GM21619 (cell line): ENCODE results near the gene HSD17B3.
A peak's percentile ranks its signal among the peaks of the same experiment; 100 is the strongest.
"Not testable (repeated sequence)": the region's sequence is repeated elsewhere in the genome, so short reads cannot be mapped to it uniquely, and the experiment has no call there.

ENCODE experiments used
- ATAC-seq: cut with Tn5 transposase; IDR thresholded peaks from one replicate; pipeline ENCODE4 v1.9.1; 2021; ENCODE audit not compliant: unreplicated experiment

The HSD17B3 gene

DNA sequence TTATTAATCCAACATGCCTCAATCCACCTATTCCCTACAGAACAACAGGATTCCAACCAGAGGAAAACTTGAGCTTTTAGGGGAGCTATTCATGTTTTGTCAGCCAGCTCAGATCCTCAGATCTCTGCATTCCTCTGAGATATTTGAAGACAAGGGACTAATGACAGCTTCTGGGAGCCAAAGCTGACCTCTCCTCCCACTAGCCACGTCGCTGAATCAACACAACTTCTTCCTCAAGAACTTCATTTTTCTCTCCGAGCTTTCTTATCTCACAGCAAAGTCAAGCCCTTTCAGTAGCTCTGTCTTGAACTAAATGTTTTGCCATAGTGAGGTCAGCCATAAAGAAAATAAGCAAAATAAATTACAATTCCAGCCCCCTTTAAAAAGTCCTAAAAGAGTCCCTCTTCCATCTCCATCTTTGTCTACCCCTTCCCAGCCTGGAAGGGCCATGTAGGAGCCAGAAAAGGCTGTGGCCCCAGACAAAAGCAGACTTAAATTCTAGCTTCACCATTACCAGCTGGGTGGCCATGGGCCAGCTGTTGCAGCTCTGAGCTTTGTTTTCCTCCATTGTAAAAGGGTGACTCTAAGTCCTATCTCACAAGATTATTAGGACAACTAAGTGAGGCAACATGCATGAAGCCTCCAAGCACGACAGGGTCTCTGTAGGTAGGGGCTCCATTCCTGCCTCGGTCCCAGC is 65.0 kb downstream of the HSD17B3 start:
- no peak for ATAC-seq

DNA sequence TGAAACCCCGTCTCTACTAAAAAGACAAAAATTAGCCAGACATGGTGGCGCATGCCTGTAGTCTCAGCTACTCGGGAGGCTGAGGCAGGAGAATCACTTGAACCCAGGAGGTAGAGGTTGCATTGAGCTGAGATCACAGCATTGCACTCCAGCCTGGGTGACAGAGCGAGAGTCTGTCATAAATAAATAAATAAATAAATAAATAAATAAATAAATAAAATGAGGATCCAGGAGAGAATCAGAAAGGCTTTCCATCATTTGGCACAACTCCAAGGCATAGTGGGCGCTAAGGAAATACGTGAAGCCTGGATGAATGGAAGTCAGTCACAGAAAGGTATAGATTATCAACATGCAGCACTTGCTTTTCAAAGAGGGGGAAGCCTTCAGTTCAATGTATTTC is 65.6 kb downstream of the HSD17B3 start:
- not testable (repeated sequence) for ATAC-seq

DNA sequence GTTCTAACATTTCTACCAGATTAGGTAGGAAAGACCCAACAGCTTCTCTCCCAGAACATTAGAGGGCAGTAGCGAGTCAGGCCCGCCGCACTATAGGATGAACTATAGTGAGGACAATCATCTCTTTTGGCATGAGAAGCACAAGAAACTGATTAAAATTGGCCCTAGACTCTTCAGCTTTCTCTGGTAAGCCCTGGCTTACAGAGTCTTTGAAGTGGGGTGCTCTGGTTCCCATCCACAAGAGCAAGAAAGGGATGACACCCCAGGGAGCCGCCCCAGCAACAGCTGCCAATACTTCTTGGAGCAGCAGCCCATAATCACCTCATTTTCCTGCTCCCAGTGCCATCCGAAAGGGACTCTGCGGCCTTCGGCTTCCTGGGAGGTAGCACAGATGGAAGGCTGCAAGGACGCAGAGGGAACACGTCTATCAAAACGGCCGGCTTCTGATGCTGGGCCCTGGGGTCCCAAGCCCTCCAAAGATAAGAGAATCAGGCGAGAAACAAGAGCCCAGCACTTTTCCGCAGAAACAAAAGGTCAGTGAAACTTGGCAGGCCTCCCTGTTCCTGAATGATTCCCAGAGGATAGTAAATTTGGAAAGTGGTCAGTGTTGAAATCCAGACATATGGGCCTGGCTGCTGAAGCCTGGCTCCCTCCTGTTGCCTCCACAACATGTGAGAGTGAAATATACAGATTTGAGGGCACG is 69.3 kb downstream of the HSD17B3 start:
- ATAC-seq, result no peak

DNA sequence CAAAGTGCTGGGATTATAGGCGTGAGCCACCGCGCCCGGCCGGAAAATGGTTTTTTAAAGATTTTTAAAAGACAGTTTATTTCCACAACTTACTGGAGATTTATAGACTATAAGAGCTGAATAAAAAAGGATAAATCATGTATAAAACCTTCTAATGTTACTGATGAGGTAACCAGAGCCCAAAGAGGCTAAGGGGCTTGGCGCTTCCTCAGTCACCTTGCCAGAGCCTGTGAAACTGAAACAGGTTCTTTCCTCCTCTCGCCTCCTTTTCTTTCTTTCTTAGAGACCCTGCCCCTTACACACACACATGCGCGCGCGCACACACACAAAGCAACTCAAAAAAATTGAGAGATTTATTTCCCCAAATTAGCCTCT is 69.8 kb downstream of the HSD17B3 start:
- no peak for ATAC-seq

DNA sequence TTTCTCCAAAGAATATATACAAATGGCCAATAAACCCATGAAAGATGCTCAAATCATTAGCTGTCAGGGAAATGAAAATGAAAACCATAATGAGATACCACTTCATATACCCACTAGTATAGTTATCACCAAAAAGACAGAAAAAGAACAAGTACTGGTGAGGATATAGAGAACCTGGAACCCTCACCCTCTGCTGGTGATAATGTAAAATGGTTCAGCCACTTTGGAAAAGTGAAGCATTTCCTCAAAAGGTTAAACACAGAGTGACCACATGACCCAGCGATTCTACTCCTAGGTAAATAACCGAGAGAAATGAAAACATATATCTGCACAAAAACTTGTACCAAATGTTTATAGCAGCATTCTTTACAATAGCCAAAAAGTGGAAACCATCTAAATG is 72.0 kb downstream of the HSD17B3 start:
- no peak for ATAC-seq

DNA sequence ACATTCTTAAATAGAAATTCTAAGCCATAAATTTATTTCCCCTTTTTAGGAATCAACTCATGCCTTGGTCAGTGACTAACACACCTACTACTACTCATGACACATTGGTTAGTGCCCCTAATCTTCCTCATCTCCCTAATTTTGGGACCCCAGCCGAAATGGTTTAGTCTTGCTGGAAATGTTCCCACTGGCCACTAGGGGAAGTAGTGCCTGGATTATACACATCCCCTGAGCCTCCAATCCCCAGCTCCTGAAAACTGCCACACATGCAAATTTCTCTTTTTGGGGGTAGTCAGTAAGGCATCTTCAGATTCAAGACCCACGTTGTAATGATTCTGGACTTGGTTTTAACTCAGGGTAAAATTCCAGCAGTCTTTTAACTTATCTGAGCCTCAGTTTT is 79.8 kb downstream of the HSD17B3 start:
- ATAC-seq, result no peak

DNA sequence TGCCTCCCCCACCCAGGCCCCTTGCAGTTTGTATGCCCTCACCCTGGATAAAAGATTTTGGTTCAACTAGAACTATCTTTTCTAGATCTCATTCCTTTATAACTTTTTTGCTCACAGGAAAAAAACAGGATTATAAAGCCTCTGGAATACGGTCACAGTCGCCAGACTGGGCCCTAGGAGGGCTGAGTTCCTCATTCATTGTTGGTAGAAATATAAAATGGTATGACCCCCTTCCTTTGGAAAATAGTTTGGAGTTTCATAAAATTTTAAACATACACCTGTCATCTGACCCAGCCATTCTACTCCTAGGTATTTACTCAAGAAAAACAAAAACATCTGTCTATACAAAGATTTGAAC is 82.1 kb downstream of the HSD17B3 start:
- ATAC-seq, result no peak

DNA sequence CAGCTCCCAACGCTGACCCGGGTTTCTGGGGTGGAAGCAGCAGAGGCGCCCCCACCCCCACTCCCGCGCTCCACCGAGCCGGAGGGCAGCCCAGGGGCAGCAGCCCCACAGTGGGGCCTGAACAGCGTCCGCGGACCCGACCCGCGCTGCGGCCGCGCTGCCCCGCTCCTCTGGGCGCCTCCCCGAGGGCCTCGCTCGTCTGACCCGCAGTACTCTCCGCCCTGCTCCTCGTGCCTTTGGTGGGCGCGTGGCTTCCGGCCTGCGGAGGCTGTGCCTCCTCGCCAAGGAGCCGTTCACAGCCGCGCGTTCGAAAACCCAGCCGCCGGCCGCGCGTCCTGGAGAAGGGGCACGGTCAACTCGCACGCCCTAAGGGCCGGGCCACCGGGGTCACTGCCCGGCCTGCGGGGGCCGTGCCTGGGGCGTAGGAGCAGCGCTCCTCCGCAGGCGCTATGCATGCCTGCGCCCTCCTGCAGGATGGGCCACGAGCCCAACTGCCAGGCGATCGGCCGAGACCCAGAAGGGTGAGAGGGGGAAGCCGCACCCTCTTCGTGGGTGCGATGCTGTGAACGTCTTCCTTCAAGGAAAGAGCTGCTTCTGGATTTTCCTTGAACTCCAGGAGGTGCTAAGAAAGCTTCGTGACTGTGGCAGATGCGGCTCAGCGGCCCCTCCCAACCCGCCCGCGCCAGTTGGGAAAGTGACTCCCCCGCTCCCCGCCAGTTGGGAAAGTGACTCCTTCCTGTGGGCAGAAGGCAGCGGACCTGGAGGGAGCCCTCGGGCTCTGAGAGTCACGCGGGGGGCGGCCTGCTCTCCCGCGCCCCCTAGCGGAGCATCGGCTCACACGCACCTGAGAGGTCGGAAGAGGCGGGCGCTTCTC is 82.7 kb downstream of the HSD17B3 start:
- no peak for ATAC-seq

DNA sequence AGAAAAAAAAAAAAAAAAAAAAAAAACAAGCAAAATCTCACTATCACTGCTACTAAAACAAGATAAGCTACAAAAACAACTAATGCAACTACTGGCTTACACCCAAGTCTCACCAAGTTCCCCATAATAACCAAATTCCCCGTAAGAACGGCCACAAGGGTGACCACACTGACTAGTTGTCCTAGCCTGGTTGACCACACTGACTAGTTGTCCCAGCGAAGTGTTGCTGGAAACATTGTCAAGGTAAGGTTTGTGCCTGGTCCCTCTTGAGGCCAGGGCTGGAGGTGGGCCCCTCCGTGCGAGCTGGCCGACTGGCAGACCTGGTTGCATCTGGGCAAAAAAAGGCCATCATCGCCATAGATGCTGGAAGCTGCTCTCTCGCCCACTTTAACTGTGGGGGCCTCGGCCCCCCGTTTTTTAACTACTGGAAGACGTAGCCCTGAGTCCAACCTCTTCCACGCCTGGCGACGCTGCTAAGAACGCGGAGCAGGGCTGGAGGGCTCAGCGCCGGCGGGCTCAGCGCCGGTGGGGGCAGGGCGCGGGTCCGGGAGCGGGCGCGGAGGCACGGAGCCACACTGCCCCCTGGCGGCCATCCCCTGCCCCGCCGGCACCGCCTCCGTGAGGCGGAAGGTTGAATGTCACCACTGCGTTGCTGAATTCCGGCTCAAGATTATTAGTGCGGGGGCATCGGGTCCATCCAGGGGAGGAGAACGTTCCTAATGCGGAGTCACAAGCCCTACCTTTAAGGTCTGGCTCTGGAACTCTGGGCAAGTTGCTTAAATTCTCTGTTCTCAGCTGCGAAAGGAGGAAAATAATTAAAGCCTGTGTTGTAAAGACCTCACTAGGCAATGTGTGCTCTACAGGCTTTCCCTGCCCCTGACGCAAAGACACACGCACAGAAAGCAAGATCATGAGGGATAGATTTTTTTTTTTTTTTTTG is 84.0 kb downstream of the HSD17B3 start:
- peak; percentile 88 for ATAC-seq

DNA sequence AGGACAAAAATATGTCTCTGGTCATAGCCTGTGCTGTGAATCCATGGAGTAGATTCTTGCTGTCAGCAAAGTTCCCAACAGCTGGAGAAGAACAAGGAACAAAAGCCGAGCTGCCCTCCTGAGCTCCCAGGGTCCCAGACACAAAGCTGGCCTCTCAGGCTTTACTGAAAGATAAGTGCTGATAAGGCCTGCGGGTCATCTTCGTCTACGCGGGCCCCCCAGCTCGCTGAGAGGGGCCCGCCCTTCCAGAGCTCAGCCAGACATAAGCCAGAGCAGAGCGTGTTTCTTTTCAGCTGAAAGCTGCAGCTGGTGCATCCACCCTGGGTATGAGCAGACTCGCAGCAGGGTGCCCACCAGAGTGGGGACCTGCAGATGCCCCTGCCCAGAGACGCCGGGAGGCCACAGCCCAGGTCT is 84.7 kb downstream of the HSD17B3 start:
- no peak for ATAC-seq

DNA sequence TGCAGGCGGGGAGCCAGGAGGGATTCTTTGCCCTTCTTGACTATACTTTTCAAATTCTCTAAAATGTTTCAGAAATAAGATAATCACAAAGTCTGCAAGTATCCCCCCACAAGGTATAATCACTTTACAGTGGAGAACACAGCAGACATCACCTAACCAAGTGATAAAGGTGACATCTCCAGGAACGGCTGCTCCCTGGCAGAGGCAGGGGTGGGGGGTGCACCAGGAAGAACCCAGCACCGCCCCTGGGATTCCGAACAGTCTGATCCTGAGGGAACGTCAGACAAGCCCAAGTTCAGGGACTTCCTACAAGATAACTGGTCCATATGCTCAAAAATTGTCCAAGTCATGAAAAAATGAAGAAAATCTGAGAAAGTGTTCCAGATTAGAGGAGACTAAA is 85.4 kb downstream of the HSD17B3 start:
- no peak for ATAC-seq

DNA sequence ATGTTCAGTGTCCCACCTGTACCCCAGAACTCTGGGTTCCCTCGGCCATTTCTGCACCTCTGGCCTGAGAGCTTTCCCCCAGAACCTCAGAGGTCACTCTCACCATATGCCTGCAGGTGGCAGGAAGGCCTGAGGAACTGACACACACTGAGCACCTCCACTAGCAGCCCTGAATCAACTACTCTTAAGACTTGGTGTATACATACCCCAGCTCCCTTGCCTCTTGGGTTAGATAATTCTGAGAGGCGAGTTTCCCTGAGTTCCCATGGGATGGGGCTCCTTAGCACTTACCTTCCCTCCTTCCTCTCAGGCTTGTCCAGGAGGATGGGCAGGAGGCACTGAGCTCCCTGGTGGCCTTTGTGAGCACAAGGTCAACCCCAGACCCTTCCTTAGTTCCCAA is 86.1 kb downstream of the HSD17B3 start:
- ATAC-seq, result no peak

DNA sequence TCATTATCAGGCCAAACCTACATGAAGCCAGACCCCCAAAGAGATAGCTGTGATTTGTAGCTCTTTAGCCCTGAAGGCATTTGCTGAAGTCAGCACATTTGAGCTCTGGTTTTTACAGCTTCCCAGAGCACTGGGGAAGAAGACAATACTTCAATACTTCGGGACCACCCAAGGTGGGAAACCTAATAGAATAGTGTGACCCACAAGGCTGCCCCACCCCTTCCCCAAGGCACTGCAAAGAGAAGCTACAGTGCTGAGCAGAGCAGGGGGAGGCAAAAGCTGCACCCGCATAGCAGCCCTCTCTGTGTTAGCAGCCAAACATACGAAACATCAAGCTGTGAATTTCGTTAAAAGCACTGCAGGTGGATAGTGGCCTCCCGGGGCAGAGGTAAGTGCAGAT is 87.3 kb downstream of the HSD17B3 start:
- ATAC-seq, result no peak

DNA sequence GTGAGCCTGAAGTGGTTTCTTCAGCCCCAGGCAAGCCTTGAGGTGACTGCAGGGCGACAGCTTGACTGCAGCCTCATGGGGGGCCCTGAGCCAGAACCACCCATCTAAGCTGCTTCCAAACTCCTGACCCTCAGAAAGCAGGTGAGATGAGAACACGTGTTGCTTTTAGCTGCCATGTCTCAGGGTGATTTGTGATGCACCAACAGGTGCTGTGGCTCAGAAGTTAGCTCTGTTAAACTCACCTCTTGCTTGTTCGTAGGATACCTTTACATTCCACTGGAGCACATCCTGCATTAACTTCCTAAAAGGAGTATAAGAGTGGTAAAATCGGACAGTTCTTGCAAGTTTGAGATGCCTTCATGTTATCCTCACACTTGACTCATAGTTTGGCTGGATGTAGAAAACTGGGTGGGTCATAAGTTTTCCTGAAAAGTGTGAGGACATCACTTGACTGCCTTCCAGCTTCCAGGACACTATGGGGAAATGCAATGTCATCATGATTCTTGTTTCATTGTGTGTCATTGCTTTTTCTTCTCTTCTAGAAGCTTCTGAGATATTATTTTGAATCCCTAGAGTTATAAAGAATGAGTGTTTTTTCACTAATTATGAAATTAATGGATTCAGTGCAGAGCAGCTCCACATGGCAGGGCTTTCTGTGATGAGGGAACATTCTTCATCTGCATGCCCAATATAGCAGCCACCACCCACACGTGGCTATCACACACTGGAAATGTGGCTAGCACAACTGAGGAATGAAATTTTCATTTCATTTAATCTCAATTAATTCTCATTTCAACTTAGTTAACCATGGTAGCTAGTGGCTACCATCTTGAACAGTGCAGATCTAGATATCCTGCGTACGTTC is 92.3 kb downstream of the HSD17B3 start:
- no peak for ATAC-seq

DNA sequence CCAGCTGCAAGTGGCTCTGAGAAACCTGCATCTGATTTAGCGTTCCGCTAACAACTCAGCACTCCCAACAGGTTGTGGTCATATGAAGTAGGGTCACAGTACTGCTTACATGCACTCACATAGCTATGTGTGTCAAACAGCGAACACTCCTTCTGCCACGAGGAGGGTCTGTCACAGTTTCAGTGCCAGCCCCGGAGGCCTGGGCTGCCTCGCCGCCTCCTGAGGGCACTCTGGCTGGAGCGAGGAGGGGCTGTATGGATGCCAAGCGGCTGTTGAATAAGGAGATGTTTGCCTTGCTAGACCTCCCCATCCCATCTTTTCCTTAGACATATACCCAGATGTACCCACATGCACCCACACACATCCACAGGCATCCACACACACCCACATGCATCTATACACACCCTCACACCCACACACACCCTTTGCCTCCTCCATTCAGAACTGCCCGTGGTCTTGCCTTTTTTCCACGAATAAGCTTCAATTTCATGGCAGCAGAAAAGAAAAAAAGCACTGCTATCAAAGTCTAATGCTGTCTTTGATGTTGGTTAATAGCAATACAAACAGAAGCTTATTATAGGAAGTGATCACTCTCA is 95.7 kb downstream of the HSD17B3 start:
- ATAC-seq, result no peak

DNA sequence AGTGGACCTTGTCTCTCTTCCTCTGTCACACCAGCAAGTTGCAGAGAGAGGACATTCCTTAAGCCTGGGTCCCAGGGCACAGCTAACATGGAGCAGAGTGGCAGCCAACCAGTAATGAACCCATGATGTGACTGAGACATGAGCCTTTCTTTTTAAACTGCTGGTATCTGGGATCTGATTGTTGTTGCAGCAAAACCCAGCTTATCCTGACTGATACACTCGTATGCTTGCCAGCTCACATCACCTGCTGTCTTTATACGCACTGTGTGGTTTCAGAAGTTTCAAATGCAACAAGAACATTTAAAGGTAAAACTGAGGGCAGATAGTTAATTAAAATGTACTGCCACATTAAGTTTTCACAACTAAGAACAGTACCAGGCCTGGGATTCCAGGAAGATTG is 97.1 kb downstream of the HSD17B3 start:
- ATAC-seq, result no peak

DNA sequence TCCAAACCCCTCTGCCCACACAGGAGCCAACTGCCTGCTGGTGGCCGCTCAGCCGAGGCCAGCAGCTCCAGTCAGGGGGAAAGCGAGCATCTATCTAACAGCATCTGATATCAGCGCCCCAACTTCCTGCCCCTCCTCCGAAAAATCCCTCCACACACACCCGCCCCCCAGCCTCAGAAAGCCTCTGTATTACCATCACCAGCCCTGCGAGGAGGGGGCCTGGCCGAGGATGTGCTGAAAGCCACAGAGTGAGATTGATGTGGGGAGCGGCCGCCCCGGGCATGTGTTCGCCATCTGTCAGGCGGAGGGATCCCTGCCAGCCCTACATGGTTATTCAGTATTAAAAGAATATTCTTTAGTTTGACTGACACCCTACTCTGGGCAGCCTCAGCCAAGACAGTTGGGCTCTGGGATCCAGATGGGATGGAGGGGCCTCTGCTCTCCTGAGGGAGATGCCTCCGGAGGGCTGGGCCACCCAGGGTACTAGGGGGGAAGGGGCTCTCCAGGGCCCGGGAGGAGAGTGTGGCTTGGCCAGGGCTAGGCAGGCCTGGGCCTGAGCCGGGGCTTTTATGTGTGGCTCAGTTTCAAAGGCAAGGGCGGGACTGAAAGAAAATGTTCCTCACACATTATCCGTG is 98.0 kb downstream of the HSD17B3 start:
- no peak for ATAC-seq

DNA sequence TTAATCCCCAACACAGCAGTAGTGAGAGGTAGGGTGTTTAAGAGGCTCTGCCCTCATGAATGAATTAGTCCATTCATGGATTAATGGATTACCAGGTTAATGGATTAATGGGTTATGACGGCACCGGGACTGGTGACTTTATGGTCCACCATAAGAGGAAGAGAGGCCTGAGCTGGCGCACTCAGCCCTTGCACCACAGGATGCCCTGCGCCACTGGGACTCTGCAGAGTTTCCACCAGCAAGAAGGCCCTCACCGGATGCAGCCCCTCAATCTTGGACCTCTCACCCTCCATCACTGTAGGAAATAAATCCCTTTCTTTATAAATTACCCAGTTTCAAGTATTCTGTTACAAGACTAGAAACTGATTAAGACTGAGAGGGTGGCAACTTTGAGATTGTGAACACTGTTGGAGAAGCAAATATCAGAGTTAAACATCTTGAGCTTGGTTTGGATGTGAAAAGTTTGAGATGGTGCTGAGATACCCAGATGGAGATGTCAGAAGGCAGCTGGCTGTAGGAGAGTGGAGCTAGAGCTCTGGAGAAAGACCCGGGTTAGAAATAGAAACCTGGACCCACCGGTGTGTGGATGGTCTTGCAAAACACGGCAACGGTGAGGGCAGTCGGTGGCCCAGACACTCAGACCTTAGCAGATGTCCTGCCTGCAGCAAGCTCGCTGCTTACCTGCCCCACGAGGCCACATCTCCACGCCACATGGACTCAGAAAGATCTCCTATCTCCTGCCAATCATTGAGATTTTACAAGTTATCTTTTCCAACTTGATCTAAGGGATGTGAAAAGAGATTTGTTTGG is 98.8 kb downstream of the HSD17B3 start:
- ATAC-seq, result no peak
